Measurements from ENCODE around the gene TMEM59L.
"Not testable (repeated sequence)": the region's sequence is repeated elsewhere in the genome, so short reads cannot be mapped to it uniquely, and the experiment has no call there.

The TMEM59L gene

GRCh38 chr19:18594096-18594823 lies 18.4 kb upstream of the TMEM59L start:
- peak; percentile 96 for DNase-seq (ENCODE audit: low spot score)

- no peak for DNase-seq (ENCODE audit: low spot score)
Observed at GRCh38 chr19:18594824-18595373, 17.8 kb upstream of the TMEM59L start.

GRCh38 chr19:18595475-18595874 lies 17.2 kb upstream of the TMEM59L start:
- no peak for DNase-seq (ENCODE audit: low spot score)

- peak; percentile 62 for DNase-seq (ENCODE audit: low spot score)
Observed at GRCh38 chr19:18596752-18597157, 15.9 kb upstream of the TMEM59L start.

- DNase-seq (ENCODE audit: low spot score), result no peak
Observed at GRCh38 chr19:18597809-18598660, 14.6 kb upstream of the TMEM59L start.

- no peak for DNase-seq (ENCODE audit: low spot score)
Observed at GRCh38 chr19:18599485-18599884, 13.2 kb upstream of the TMEM59L start.

GRCh38 chr19:18600692-18601397 lies 11.8 kb upstream of the TMEM59L start:
- not testable (repeated sequence) for DNase-seq (ENCODE audit: low spot score)

GRCh38 chr19:18601875-18602274 lies 10.8 kb upstream of the TMEM59L start:
- no peak for DNase-seq (ENCODE audit: low spot score)

GRCh38 chr19:18603255-18603957 lies 9.3 kb upstream of the TMEM59L start:
- peak; percentile 66 for DNase-seq (ENCODE audit: low spot score)

GRCh38 chr19:18603958-18604819 lies 8.5 kb upstream of the TMEM59L start:
- peak; percentile 9 for DNase-seq (ENCODE audit: low spot score)

- DNase-seq (ENCODE audit: low spot score), result no peak
Observed at GRCh38 chr19:18604820-18605159, 7.9 kb upstream of the TMEM59L start.

- DNase-seq (ENCODE audit: low spot score), result no peak
Observed at GRCh38 chr19:18605196-18605545, 7.5 kb upstream of the TMEM59L start.

- DNase-seq (ENCODE audit: low spot score), result no peak
Observed at GRCh38 chr19:18605546-18606280, 7.0 kb upstream of the TMEM59L start.

GRCh38 chr19:18606281-18607225 lies 6.1 kb upstream of the TMEM59L start, which contains the start of gene CRLF1:
Gene CRLF1 (minus strand): TSS chr19:18606799. CDS start chr19:18606656, 143 bp downstream.
- no peak for DNase-seq (ENCODE audit: low spot score)

- no peak for DNase-seq (ENCODE audit: low spot score)
Observed at GRCh38 chr19:18607226-18608101, 5.2 kb upstream of the TMEM59L start.

GRCh38 chr19:18608102-18608804 lies 4.4 kb upstream of the TMEM59L start:
- no peak for DNase-seq (ENCODE audit: low spot score)

Data from GM03348 (cell line).